Activated CD4-positive, CD25-positive, alpha-beta regulatory T cell (primary cell): Measurements from ENCODE around the gene SPSB2.
"Not testable (repeated sequence)": the region's sequence is repeated elsewhere in the genome, so short reads cannot be mapped to it uniquely, and the experiment has no call there.

Experiments used
- DNase-seq, 4 experiments: peaks; one replicate each; lab custom pipeline; 2025; lab: John Stamatoyannopoulos, UW

SPSB2 gene

GRCh38 chr12:6902448-6902847 is 29.3 kb upstream of the SPSB2 start:
- DNase-seq: no peak

GRCh38 chr12:6899837-6900519 is 26.9 kb upstream of the SPSB2 start:
- DNase-seq: no peak

GRCh38 chr12:6899427-6899826 is 26.3 kb upstream of the SPSB2 start:
- no peak for DNase-seq

- DNase-seq: no peak
Observed at GRCh38 chr12:6896846-6897435, 23.8 kb upstream of the SPSB2 start.

- no peak for DNase-seq
Observed at GRCh38 chr12:6894321-6894720, 21.2 kb upstream of the SPSB2 start.

- DNase-seq: not testable (repeated sequence)
Observed at GRCh38 chr12:6892683-6893082, 19.6 kb upstream of the SPSB2 start.

GRCh38 chr12:6891646-6892001 is 18.5 kb upstream of the SPSB2 start:
- no peak for DNase-seq

- DNase-seq: peak; percentile 97 to 99 (median 98)
Observed at GRCh38 chr12:6890789-6891645, 17.9 kb upstream of the SPSB2 start.

GRCh38 chr12:6889775-6890573 is 16.9 kb upstream of the SPSB2 start:
- not testable (repeated sequence) for DNase-seq

- DNase-seq: not testable (repeated sequence)
Observed at GRCh38 chr12:6888794-6889193, 15.7 kb upstream of the SPSB2 start.

- DNase-seq: no peak
Observed at GRCh38 chr12:6888360-6888759, 15.3 kb upstream of the SPSB2 start.

- DNase-seq: no peak
Observed at GRCh38 chr12:6887460-6887859, 14.4 kb upstream of the SPSB2 start.

GRCh38 chr12:6886206-6886999 is 13.3 kb upstream of the SPSB2 start:
- DNase-seq: not testable (repeated sequence)

- no peak for DNase-seq
Observed at GRCh38 chr12:6884539-6884938, 11.4 kb upstream of the SPSB2 start.

GRCh38 chr12:6883683-6884082 is 10.6 kb upstream of the SPSB2 start:
- DNase-seq: no peak

- no peak for DNase-seq
Observed at GRCh38 chr12:6883252-6883651, 10.1 kb upstream of the SPSB2 start.

- DNase-seq: not testable (repeated sequence)
Observed at GRCh38 chr12:6879824-6880223, 6.7 kb upstream of the SPSB2 start.

- DNase-seq: not testable (repeated sequence)
Observed at GRCh38 chr12:6874015-6874368, 889 bp upstream of the SPSB2 start.

GRCh38 chr12:6872073-6873048 is 742 bp downstream of the SPSB2 start:
- peak; percentile 66 to 72 (median 72) for DNase-seq
